PFSK-1 (cell line): ENCODE results near the gene MN1.

Experiments
- POLR2AphosphoS5 ChIP-seq: IDR thresholded peaks from 2 replicates; pipeline ENCODE4 v1.6.1; 2012; ENCODE audit warnings: low read depth, mild to moderate bottlenecking, control low read depth, low read length, moderate library complexity
- TF ChIP-seq, protein P1 (sequence below), 2 experiments: IDR thresholded peaks; 2 replicates each; pipeline versions ENCODE4 v1.6.1 to v1.8.0; 2011 to 2012; ENCODE audit warnings: low read depth in 2 of 2, low read length in 2 of 2, control low read depth in 1 of 2, inconsistent platforms in 1 of 2, mild to moderate bottlenecking in 1 of 2, moderate library complexity in 1 of 2; ENCODE audit not compliant: insufficient read depth in 1 of 2

DNA sequence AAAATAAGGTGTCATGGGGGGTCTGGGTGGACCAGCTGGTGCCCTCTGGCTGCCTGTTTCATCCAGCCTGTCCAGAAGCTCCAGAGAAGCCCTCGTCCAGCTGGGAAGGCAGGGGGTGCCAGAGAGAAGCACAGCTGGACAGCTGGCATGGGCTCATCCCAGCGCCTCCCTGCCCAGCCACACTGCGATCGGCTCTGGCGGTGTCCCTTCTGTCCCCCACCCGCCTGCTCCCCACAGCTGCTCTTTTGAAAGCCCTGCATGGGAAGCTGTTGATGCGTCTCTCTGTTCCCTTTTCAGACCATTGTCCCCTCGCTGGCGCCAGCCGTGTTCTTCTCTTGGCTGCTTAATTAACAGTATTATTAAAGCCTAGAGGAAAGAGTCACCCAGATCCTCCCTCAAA, 86.5 kb downstream of the MN1 start:
- no peak for TF ChIP-seq POLR2AphosphoS5
- TF ChIP-seq, protein P1, sequence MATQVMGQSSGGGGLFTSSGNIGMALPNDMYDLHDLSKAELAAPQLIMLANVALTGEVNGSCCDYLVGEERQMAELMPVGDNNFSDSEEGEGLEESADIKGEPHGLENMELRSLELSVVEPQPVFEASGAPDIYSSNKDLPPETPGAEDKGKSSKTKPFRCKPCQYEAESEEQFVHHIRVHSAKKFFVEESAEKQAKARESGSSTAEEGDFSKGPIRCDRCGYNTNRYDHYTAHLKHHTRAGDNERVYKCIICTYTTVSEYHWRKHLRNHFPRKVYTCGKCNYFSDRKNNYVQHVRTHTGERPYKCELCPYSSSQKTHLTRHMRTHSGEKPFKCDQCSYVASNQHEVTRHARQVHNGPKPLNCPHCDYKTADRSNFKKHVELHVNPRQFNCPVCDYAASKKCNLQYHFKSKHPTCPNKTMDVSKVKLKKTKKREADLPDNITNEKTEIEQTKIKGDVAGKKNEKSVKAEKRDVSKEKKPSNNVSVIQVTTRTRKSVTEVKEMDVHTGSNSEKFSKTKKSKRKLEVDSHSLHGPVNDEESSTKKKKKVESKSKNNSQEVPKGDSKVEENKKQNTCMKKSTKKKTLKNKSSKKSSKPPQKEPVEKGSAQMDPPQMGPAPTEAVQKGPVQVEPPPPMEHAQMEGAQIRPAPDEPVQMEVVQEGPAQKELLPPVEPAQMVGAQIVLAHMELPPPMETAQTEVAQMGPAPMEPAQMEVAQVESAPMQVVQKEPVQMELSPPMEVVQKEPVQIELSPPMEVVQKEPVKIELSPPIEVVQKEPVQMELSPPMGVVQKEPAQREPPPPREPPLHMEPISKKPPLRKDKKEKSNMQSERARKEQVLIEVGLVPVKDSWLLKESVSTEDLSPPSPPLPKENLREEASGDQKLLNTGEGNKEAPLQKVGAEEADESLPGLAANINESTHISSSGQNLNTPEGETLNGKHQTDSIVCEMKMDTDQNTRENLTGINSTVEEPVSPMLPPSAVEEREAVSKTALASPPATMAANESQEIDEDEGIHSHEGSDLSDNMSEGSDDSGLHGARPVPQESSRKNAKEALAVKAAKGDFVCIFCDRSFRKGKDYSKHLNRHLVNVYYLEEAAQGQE (IDR thresholded peaks at IDR 0.05; ENCODE audit: insufficient read depth in 1 of 2, low read depth in 2 of 2, low read length in 2 of 2): no peak
